Tongue (tissue), 2 donors: ENCODE data around the gene HM13. TPM values are rescaled to one million over a fixed set of nuclear protein-coding genes. Genes with fewer than 3 reads are reported as not detected.
"Not testable (repeated sequence)": the region's sequence is repeated elsewhere in the genome, so short reads cannot be mapped to it uniquely, and the experiment has no call there.

Experiments used
- DNase-seq: peaks from one replicate; pipeline ENCODE4 v3.0.0-alpha.2; 2015
- total RNA-seq: library from RNA; depleted of rRNA; stranded (reverse); fragments of >200 nt; gene quantifications from one replicate; pipeline ENCODE4 v1.2.3, GENCODE V29; 2014

The HM13 gene
- 44.3 TPM for total RNA-seq

DNA sequence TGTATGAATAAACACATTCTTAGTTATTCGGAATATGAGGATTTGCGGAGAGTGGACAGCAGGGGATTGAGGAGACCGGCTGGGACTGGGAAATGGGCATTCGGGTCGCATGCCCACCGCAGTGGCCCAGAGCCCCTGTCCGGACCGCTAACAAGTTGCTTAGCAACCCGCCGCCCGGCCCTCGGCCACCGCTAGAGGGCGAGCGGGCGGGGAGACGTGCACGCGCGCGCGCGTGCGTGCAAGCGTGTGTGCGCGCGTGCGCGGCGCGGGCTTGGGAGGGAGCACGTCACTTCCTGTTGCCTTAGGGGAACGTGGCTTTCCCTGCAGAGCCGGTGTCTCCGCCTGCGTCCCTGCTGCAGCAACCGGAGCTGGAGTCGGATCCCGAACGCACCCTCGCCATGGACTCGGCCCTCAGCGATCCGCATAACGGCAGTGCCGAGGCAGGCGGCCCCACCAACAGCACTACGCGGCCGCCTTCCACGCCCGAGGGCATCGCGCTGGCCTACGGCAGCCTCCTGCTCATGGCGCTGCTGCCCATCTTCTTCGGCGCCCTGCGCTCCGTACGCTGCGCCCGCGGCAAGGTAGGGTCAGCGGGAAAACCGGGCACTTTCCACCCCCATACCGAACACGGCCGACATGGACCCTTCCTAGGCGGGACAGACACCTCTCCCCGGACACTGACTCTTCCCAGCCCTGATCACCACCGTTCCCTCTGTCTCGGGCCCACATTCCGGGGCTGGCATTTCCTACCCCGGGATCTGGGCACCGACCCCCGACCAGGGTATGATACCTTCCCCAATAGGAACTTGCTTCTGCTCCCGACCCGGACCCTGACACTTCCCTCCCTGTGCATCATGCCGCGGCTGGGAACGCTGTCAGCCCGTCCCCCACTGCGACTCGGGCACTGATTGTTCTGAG is at the start of gene HM13:
TSS of gene HM13 (plus strand) at position 289 of the 918 bp plus-strand sequence. CDS start at position 399, 110 bp downstream.
- DNase-seq, result peak; percentile 96

- DNase-seq, result not testable (repeated sequence)
Measured at GRCh38 chr20:31470946-31471345, 43.3 kb upstream of the HM13 start.

DNA sequence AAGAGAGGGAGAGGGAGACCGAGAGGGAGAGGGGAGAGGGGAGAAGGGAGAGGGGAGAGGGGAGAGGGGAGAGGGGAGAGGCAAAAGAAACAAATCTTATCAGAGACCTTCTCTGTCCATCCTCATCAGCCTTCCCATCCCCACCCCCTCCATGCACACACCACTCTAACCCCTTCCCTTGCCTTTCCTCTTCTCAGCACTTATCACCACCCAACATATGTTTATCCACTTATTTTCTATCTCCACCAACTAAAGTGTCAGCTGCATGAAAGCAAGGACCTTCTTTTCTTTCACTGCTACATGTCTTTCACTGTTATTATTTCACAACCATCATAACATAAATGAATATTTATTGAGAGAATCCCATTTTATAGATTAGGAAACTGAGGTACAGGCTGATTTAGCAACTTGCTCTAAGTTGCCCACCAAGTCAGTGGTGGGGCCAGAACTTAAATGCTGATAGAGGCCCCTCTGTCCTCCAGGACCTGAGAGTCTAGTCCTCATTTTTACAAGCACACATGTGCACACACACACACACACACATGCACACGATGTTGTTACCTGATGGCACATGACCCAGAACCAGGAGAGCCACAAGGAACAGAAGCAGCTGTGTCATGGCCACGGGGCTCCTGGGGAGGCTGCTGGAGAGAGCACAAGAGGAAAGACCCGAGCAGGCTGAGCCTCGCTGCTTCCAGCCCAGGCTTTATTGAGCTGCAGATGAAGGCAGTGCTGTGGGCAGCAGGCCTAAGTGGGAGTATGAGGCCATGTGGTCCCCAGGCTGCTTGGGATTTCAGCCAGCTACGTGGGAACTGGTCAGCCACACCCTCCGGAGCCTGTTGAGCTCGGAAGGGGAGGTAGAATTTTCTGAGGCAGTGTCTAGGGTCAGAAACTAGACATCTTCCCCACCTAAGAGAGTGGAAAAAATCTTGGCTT is 41.6 kb upstream of the HM13 start:
- peak; percentile 33 for DNase-seq

DNA sequence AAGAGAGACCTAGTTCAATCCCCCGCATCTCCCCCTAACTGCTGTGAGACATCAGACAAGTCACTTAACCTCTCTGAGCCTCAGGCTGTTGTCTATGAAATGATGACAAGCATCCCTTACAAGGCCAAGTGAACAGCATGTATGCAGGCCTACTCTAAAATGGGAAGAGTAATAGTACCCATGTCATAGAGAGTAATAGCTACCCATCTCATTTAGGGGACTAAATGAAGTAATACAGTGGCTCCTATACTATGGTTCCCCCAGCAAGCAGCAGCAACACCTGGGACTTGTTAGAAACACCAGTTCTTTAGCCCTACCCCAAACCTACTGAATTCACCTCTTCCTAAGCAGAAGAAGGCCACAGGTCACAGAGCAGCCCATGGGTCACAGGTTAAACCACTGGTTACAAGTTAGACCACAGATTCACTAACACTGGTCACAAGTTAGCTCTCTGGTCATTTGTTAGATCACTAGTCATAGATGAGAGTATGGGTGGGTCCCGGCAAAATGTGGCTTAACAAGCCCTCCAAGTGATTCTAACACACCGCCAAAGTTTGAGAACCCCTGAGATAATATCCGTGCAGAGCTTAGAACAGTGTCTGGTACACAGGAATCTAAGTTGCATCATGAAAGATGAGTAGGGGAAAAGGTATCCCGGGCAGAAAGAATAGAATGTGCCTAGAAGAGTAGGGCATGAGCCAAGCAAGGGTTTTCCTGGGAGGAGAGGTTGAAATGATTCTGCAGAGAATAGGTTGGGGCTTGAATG is 40.7 kb upstream of the HM13 start:
- no peak for DNase-seq

GRCh38 chr20:31474097-31474436 is 40.2 kb upstream of the HM13 start:
- DNase-seq, result no peak

DNA sequence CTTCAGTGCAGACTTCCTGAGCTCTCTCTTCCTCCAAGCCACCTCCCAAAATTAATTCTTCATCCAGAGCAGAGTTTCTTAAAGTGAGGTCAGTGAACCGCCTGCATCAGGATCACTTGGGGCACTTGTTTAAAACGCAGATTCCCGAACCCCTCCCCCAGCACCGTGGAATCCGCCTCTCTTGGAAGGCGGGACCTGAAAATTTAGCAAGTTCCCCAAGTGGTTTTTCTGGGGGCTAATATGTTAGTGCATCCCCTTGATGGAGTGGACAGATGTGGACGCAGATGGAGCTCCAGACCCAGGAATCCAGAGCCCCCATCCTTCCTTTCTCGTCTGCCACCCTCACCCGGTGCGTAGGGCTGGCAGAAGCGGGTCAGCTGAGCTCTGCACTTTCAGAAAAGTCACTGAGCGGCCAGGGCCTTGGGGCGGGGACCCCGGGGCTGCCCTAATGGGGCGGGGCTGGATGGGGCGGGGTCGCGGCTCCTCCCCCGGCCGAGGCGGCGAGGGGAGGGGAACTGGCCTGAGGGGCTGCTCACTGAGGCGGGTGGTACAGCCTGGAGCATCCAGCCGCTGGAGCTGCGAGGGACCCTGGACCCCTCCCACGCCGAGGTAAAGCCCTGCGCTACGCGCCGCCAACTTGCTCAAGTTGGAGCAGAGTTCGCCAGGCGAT is 39.3 kb upstream of the HM13 start, which contains the start of the genes DEFB124 and REM1:
TSS of gene DEFB124 (minus strand) at position 370 of the 670 bp plus-strand sequence. CDS start 2,114 bp downstream, outside the sequence.
TSS of gene REM1 (plus strand) at position 531 of the 670 bp plus-strand sequence. CDS start 1,158 bp downstream, outside the sequence.
- peak; percentile 36 for DNase-seq

DNA sequence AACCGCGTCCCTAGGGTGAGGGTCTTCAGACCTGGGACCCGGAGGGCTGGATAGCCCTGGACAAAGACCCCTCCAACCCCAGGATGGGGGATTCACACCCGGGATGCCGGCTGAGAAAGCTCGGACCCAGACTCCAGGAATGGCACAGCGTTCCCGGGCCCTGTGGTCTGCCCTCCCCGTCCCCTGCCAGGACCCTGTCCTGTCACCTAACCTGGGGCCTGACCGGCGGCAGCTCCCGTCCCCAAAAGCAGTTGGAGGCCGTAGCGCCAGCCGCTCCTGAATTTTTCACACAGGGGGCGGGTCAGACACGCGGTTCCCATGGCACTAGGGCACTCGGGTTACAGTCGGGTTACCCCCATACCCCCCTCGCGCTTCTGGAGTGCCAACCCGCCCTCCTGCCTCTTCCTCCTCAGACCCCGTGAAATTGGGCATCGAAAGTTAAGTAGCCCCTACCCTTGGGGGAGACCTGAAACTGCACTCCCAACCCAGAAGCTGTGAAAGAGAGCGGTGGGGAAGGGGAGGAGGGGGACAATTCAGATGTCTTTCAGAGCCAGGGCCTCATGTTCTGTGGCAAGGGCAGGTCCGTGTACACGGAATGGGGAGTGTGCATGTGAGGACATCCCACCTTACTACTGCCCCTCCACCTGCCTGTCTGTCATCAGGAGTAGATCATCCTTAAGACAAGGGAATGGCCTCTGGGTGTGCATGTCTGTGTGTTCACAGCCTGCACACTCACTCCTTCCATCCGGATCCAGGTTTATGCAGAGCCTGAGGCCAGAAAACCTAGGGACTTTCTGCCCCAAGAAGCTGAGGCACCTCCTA is 38.6 kb upstream of the HM13 start:
- peak; percentile 24 for DNase-seq

DNA sequence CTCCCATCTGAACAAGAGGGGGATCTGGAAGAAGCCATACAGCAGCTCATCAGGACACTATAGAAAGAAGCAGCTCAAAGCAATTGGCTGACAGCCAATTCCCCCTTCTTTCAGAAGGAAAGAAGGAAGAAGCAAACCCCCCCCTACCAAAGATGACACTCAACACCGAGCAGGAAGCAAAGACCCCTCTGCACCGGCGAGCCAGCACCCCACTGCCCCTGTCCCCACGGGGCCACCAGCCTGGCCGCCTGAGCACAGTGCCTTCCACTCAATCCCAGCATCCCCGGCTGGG is 38.0 kb upstream of the HM13 start:
- DNase-seq, result no peak

GRCh38 chr20:31476643-31477215 is 37.5 kb upstream of the HM13 start:
- no peak for DNase-seq

DNA sequence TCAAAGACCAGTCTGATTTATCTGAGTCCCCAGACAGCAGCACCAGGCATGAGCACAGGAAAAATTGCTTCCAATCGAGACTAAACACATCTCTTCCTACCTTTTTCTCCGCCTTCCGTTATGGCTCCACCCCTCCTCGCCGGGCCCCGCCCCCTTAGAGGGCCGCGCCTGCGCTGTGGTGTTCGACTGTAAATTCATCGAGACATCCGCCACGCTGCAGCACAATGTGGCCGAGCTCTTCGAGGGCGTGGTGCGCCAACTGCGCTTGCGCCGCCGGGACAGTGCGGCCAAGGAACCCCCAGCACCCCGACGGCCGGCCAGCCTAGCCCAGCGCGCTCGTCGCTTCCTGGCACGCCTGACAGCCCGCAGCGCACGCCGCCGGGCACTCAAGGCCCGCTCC is 30.2 kb upstream of the HM13 start:
- DNase-seq, result peak; percentile 49

DNA sequence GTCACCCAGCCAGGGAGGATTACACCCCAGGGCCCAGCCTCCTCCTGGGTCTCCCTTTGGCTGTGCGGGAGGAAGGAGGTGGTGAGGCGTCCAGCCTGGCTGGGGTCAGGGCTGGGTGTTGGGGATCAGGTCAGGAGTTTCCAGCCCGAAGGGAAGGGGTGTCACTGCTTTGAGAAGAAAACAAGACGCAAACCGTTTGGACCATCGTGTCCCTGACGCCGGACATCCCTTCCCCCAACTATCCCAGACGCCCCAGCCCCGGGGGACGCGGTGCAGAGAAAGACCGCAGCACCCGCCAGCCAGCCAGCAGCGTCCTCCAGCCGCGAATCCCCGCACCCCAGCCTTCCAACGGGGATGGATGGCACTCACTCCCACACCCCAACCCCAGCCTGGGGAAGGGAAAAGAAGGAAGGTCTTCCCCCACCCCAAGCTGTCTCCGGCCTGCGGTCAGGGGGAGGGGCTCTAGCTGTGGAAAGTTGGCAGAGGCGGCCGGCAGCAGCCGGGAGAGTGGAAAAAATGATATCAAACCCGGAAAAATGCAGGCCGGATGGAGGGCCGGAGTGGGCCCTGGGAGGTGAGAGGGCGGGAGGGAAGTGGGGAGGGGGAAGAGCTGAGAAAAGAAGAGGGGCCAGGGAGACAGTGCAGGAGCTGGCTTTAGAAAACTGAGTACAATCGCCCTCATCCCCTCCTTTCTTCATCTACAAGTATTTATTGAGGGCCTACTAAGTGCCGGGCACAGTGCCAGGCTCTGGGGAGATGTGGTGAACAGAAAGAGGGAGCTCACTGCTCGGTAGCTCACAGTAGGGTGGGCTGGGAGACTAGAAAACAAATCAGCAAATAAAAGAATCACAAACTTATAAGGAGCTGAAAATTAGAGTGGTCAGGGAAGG is 28.5 kb upstream of the HM13 start:
- peak; percentile 88 for DNase-seq

- DNase-seq, result no peak
Measured at GRCh38 chr20:31488115-31488514, 26.1 kb upstream of the HM13 start.

DNA sequence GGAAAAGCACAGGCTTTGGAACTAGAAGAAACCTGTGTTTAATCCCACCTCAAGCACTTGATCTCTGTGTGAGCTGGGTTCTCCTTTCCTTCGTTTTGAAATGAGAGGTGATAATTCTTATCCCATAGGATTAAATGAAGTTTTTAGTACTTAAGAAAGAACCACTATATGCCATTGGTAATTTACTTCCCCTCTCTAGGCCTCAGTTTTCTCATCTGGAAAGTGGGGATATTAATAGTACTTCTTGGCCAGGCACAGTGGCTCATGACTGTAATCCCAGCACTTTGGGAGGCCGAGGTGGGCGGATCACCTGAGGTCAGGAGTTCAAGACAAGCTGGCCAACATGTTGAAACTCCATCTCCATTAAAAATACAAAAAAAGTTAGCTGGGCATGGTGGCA is 25.1 kb upstream of the HM13 start:
- no peak for DNase-seq

DNA sequence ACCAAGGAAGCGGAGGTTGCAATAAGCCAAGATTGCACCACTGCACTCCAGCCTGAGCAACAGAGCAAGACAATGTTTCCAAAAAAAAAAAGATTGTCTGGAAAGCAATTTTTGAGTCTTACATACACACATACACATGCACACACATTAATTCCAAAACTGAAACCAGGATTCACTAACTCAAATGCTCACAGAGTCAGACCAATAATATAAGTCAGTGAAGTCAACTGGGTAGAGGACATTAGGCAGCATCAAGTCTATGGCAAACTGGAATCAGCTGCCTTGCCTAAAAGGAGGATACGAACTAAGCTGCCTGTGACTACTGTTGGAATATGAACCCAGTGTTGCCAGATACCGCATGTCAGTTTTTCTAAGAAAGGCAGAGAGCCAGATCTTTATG is 23.5 kb upstream of the HM13 start:
- no peak for DNase-seq

- no peak for DNase-seq
Measured at GRCh38 chr20:31494131-31494530, 20.1 kb upstream of the HM13 start.

GRCh38 chr20:31496761-31497295 is 17.4 kb upstream of the HM13 start:
- peak; percentile 79 for DNase-seq

DNA sequence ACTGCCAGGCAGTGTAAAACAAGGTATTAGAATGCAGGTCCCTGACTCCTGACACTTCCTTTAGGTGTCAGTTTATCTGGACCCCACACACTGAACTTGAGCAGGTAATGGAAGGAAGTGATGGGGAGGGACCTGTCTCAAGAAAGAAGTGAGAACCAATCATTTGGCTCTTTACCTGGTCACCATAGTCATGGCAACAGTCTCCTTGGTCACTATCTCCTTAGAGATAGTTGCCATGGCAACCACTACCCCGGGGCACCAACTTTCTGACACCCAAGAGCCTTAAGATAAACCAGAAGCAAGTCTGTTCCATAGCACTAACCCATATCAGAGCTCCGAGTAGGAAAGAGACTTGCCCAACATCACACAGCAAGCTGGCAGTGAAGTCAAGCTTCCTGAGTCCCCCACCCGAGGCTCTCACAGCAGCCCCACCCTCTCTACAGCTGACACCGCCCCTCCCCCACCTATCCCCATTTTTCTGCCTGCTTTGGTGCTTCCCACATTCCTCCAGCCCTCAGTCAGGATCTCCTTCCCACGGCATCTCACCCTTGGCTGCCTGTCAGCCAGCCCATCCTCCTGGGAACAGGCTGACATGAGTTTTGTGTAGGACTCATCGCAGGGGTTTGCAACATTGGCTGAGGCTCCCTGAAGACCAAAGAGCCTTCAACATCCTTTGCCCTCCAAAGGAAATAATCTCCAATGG is 16.3 kb upstream of the HM13 start:
- DNase-seq, result no peak

DNA sequence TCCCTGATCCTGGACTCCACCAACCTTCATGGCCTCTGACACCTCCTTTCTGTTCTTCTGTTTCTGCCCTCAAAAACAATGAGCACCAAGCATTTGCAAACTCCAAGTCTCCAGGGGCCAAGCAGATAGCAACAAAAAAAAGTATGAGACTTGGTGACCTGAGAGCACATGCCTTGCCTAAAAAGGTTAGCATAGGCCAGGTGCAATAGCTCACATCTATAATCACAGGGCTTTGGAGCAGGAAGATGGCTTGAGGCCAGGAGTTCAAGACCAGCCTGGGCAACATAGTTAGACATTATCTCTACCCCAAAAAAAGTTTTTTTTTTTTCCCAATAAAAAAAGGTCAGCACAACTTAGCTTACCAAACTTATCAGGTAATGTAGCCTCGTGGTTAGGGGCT is 13.7 kb upstream of the HM13 start:
- no peak for DNase-seq
